Neural progenitor cell (in vitro differentiated cells): Measurements from ENCODE around the gene PRLR. TPM values are rescaled to one million over a fixed set of nuclear protein-coding genes. Genes with fewer than 3 reads are reported as not detected.

ENCODE experiments used
- DNase-seq: peaks from one replicate; pipeline ENCODE4 v3.0.0-alpha.2; 2016; ENCODE audit warnings: low spot score
- H2AFZ ChIP-seq: fragments of 200-600 bp; sonication (generic); replicated peaks from 2 replicates; pipeline ENCODE4 v1.6.1; 2016; ENCODE audit warnings: antibody characterized with exemption
- H3F3A ChIP-seq: fragments of 200-600 bp; sonication (generic); 2 replicates; pipeline ENCODE4 v1.6.1; 2016; ENCODE audit warnings: antibody characterized with exemption, low read depth
- H3K27ac ChIP-seq: fragments of 200-600 bp; sonication (generic); 2 replicates; pipeline ENCODE4 v1.5.1; 2016; ENCODE audit warnings: mild to moderate bottlenecking
- H3K27me3 ChIP-seq: fragments of 200-600 bp; sonication (generic); 2 replicates; pipeline ENCODE4 v1.6.1; 2016; ENCODE audit warnings: mild to moderate bottlenecking, moderate library complexity
- H3K36me3 ChIP-seq: fragments of 200-600 bp; sonication (generic); 2 replicates; pipeline ENCODE4 v1.5.1; 2016
- H3K4me1 ChIP-seq: fragments of 200-600 bp; sonication (generic); 2 replicates; pipeline ENCODE4 v1.6.1; 2016; ENCODE audit warnings: mixed run types
- H3K4me2 ChIP-seq: fragments of 200-600 bp; sonication (generic); 2 replicates; pipeline ENCODE4 v1.6.1; 2016
- H3K4me3 ChIP-seq: fragments of 200-600 bp; sonication (generic); 2 replicates; pipeline ENCODE4 v1.5.1; 2016
- H3K79me2 ChIP-seq: fragments of 200-600 bp; sonication (generic); 2 replicates; pipeline ENCODE4 v1.6.1; 2016; ENCODE audit warnings: low read depth
- H3K9ac ChIP-seq: fragments of 200-600 bp; sonication (generic); 2 replicates; pipeline ENCODE4 v1.6.1; 2016
- H3K9me3 ChIP-seq: fragments of 200-600 bp; sonication (generic); 2 replicates; pipeline ENCODE4 v1.5.1; 2016; ENCODE audit warnings: low read depth
- H4K20me1 ChIP-seq: fragments of 200-600 bp; sonication (generic); 2 replicates; pipeline ENCODE4 v1.6.1; 2016; ENCODE audit warnings: low read depth
- H3K27ac Mint-ChIP-seq: 3 replicates; pipeline ENCODE4 v1.8.0; 2021; ENCODE audit warnings: mixed read lengths
- H3K27me3 Mint-ChIP-seq: 2 replicates; pipeline ENCODE4 v1.8.0; 2022; ENCODE audit warnings: low read depth, mild to moderate bottlenecking, inconsistent platforms, moderate library complexity, mixed read lengths; ENCODE audit not compliant: insufficient read depth
- H3K36me3 Mint-ChIP-seq: 3 replicates; pipeline ENCODE4 v1.8.0; 2021; ENCODE audit warnings: mixed read lengths
- H3K4me1 Mint-ChIP-seq: 3 replicates; pipeline ENCODE4 v1.8.0; 2021; ENCODE audit warnings: mixed read lengths
- H3K4me3 Mint-ChIP-seq: 3 replicates; pipeline ENCODE4 v1.8.0; 2021; ENCODE audit warnings: mild to moderate bottlenecking, moderate library complexity, mixed read lengths
- H3K9me3 Mint-ChIP-seq: 3 replicates; pipeline ENCODE4 v1.8.0; 2020; ENCODE audit warnings: mixed read lengths
- CTCF ChIP-seq: fragments of 200-600 bp; sonication (generic); IDR thresholded peaks from 2 replicates; pipeline ENCODE4 v1.5.1; 2017; ENCODE audit warnings: antibody characterized with exemption, mild to moderate bottlenecking
- EZH2 ChIP-seq: fragments of 200-600 bp; sonication (generic); IDR thresholded peaks from 2 replicates; pipeline ENCODE4 v1.6.1; 2017; ENCODE audit warnings: antibody characterized with exemption, mild to moderate bottlenecking, moderate library complexity
- EZH2phosphoT487 ChIP-seq: fragments of 200-600 bp; sonication (generic); IDR thresholded peaks from 2 replicates; pipeline ENCODE4 v1.6.1; 2017; ENCODE audit warnings: antibody characterized with exemption
- total RNA-seq: library from RNA; depleted of rRNA; stranded (reverse); fragments of >200 nt; gene quantifications from 2 replicates; pipeline ENCODE4 v1.2.3, GENCODE V29; 2015; ENCODE audit warnings: low replicate concordance

PRLR gene
- total RNA-seq, 1 donor from 2014 or later = 0.51 TPM

DNA sequence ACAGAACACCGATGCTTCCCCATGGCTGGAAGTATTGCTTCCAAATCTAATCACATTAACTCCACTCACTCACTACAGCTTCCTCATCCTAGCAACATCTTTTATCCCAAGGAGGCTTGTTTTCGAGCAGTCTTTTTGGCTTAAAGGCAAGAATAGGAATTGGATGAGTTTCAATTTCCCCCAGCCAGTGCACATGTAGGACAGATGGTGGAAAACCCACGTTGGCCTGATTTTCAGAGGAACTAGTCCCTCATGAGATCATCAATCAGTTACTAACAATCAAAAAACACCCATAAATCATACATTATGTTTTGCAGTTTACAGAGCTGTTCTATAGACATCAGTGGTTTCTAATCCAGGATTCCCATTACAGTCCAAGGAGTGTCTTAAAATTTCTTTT, 134.1 kb downstream of the PRLR start:
- H3K4me1 ChIP-seq = peaks cover 15% of the 10 kb centered on the region
- no peaks in the 10 kb centered on the region for H3F3A ChIP-seq
- no peaks in the 10 kb centered on the region for H3K9me3 Mint-ChIP-seq
- no peak overlapping the region for H3K4me3 Mint-ChIP-seq
- no peaks in the 10 kb centered on the region for H3K9me3 ChIP-seq
- no peaks in the 10 kb centered on the region for H3K36me3 Mint-ChIP-seq
- no peak overlapping the region for H3K9ac ChIP-seq
- H3K4me3 ChIP-seq = no peak overlapping the region
- no peak overlapping the region for H2AFZ ChIP-seq
- H3K27me3 Mint-ChIP-seq = peaks cover 2% of the 10 kb centered on the region
- no peak overlapping the region for H3K27ac ChIP-seq
- no peaks in the 10 kb centered on the region for H3K4me1 Mint-ChIP-seq
- no peaks in the 10 kb centered on the region for H3K79me2 ChIP-seq
- H3K27ac Mint-ChIP-seq = no peak overlapping the region
- H3K36me3 ChIP-seq = no peaks in the 10 kb centered on the region
- H3K4me2 ChIP-seq = no peak overlapping the region
- no peak for DNase-seq
- TF ChIP-seq EZH2 (no peak), EZH2phosphoT487 (no peak), CTCF (no peak)
- no peaks in the 10 kb centered on the region for H3K27me3 ChIP-seq
- H4K20me1 ChIP-seq = no peaks in the 10 kb centered on the region

GRCh38 chr5:35095366-35095765, 134.9 kb downstream of the PRLR start:
- Histone ChIP-seq H3F3A (peaks cover 2% of the 10 kb centered on the region), H3K36me3 (no peaks in the 10 kb centered on the region), H3K4me1 (peaks cover 15% of the 10 kb centered on the region), H2AFZ (no peak overlapping the region), H3K79me2 (no peaks in the 10 kb centered on the region), H3K4me3 (no peak overlapping the region), H3K9ac (no peak overlapping the region), H4K20me1 (no peaks in the 10 kb centered on the region), H3K27me3 (no peaks in the 10 kb centered on the region), H3K9me3 (no peaks in the 10 kb centered on the region), H3K27ac (no peak overlapping the region), H3K4me2 (no peak overlapping the region)
- Mint-ChIP-seq H3K9me3 (peaks cover 3% of the 10 kb centered on the region), H3K4me3 (no peak overlapping the region), H3K4me1 (no peaks in the 10 kb centered on the region), H3K27me3 (peaks cover 2% of the 10 kb centered on the region), H3K27ac (no peak overlapping the region), H3K36me3 (no peaks in the 10 kb centered on the region)
- TF ChIP-seq EZH2phosphoT487 = no peak
- no peak for TF ChIP-seq EZH2
- no peak for TF ChIP-seq CTCF
- DNase-seq = no peak

- no peaks in the 10 kb centered on the region for H4K20me1 ChIP-seq
- no peak for TF ChIP-seq EZH2
- TF ChIP-seq EZH2phosphoT487 = no peak
- H3K36me3 ChIP-seq = no peaks in the 10 kb centered on the region
- no peaks in the 10 kb centered on the region for H3K9me3 ChIP-seq
- no peak for DNase-seq
- Mint-ChIP-seq H3K27me3 (peaks cover 2% of the 10 kb centered on the region), H3K9me3 (peaks cover 3% of the 10 kb centered on the region), H3K4me3 (no peak overlapping the region), H3K36me3 (no peaks in the 10 kb centered on the region), H3K27ac (no peak overlapping the region), H3K4me1 (no peaks in the 10 kb centered on the region)
- no peak overlapping the region for H3K9ac ChIP-seq
- no peaks in the 10 kb centered on the region for H3K79me2 ChIP-seq
- H3K4me3 ChIP-seq = no peak overlapping the region
- peaks cover 2% of the 10 kb centered on the region for H3F3A ChIP-seq
- H3K4me2 ChIP-seq = no peak overlapping the region
- H3K27ac ChIP-seq = no peak overlapping the region
- no peak overlapping the region for H2AFZ ChIP-seq
- no peaks in the 10 kb centered on the region for H3K27me3 ChIP-seq
- peaks cover 15% of the 10 kb centered on the region for H3K4me1 ChIP-seq
Measured at GRCh38 chr5:35094948-35095347, 135.3 kb downstream of the PRLR start.

- Histone ChIP-seq H2AFZ (no peak overlapping the region), H3K36me3 (no peaks in the 10 kb centered on the region), H4K20me1 (no peaks in the 10 kb centered on the region), H3K4me1 (peaks cover 15% of the 10 kb centered on the region), H3K9me3 (no peaks in the 10 kb centered on the region), H3K4me3 (no peak overlapping the region), H3K4me2 (no peak overlapping the region), H3F3A (peaks cover 2% of the 10 kb centered on the region), H3K9ac (no peak overlapping the region), H3K27me3 (no peaks in the 10 kb centered on the region), H3K79me2 (no peaks in the 10 kb centered on the region), H3K27ac (no peak overlapping the region)
- Mint-ChIP-seq H3K27ac (no peak overlapping the region), H3K4me3 (no peak overlapping the region), H3K4me1 (peaks cover 7% of the 10 kb centered on the region), H3K27me3 (peaks cover 2% of the 10 kb centered on the region), H3K36me3 (no peaks in the 10 kb centered on the region), H3K9me3 (peaks cover 3% of the 10 kb centered on the region)
- no peak for TF ChIP-seq EZH2
- TF ChIP-seq EZH2phosphoT487 = no peak
- DNase-seq = no peak
Measured at GRCh38 chr5:35092703-35093102, 137.6 kb downstream of the PRLR start.
